Osteocyte (in vitro differentiated cells): Measurements from ENCODE around the gene UBA1. TPM values are rescaled to one million over a fixed set of nuclear protein-coding genes. Genes with fewer than 3 reads are reported as not detected.

ENCODE experiments used
- DNase-seq: peaks from one replicate; pipeline ENCODE4 v3.0.0; 2021; ENCODE audit warnings: mixed read lengths; ENCODE audit not compliant: unreplicated experiment; ENCODE audit errors: extremely low spot score
- H3K27ac Mint-ChIP-seq: one replicate; pipeline ENCODE4 v1.8.0; 2021; ENCODE audit warnings: mild to moderate bottlenecking, mixed read lengths; ENCODE audit not compliant: unreplicated experiment
- H3K27me3 Mint-ChIP-seq: one replicate; pipeline ENCODE4 v1.8.0; 2021; ENCODE audit warnings: mixed read lengths; ENCODE audit not compliant: unreplicated experiment
- H3K36me3 Mint-ChIP-seq: one replicate; pipeline ENCODE4 v1.8.0; 2021; ENCODE audit warnings: mixed read lengths; ENCODE audit not compliant: unreplicated experiment
- H3K4me1 Mint-ChIP-seq: one replicate; pipeline ENCODE4 v1.8.0; 2021; ENCODE audit warnings: mixed read lengths; ENCODE audit not compliant: unreplicated experiment
- H3K4me3 Mint-ChIP-seq: one replicate; pipeline ENCODE4 v1.8.0; 2021; ENCODE audit warnings: mild to moderate bottlenecking, moderate library complexity, mixed read lengths; ENCODE audit not compliant: unreplicated experiment
- H3K9me3 Mint-ChIP-seq: one replicate; pipeline ENCODE4 v1.8.0; 2021; ENCODE audit warnings: mixed read lengths; ENCODE audit not compliant: unreplicated experiment
- total RNA-seq: library from RNA; stranded (reverse); gene quantifications from 2 replicates; pipeline ENCODE4 v1.2.1, GENCODE V29; 2021
- TF ChIP-seq, protein P1 (sequence below): fragments of 200-600 bp; sonication (generic); IDR thresholded peaks from 2 replicates; pipeline ENCODE4 v1.5.0; 2021; ENCODE audit warnings: antibody characterized with exemption, mild to moderate bottlenecking, moderate library complexity

UBA1 gene
- total RNA-seq, 1 donor from 2014 or later = 350 TPM

DNA sequence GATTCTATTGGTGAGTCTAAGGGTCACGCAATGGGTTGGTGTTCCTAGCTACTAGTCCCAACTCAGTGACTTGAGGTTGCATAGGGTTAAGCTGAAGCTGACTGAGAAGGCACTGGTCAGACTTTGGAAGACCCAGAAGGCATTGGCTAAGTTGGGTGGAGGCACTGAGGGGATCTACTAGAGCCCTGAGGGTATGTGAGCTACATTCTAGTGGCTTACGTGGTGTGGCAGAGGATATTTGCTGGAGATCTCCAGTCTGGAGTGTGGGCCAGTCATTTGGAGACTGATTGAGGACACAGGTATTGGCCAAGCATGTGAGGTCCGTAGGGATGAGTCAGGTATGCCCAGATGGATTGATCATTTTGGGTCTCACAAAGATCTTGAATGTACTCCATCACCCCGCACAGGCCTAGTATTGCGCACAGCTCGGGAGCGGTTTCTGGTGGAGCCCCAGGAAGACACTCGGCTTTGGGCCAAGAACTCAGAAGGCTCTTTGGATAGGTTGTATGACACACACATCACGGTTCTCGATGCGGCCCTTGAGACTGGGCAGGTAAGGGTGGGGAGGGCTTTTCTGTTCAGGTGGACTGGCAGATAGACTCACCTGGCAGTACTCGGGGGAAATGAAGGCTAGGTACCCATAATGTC lies 46.4 kb downstream of the UBA1 start:
- no peak for DNase-seq
- H3K36me3 Mint-ChIP-seq = peaks cover 46% of the 10 kb centered on the region
- TF ChIP-seq, protein P1, sequence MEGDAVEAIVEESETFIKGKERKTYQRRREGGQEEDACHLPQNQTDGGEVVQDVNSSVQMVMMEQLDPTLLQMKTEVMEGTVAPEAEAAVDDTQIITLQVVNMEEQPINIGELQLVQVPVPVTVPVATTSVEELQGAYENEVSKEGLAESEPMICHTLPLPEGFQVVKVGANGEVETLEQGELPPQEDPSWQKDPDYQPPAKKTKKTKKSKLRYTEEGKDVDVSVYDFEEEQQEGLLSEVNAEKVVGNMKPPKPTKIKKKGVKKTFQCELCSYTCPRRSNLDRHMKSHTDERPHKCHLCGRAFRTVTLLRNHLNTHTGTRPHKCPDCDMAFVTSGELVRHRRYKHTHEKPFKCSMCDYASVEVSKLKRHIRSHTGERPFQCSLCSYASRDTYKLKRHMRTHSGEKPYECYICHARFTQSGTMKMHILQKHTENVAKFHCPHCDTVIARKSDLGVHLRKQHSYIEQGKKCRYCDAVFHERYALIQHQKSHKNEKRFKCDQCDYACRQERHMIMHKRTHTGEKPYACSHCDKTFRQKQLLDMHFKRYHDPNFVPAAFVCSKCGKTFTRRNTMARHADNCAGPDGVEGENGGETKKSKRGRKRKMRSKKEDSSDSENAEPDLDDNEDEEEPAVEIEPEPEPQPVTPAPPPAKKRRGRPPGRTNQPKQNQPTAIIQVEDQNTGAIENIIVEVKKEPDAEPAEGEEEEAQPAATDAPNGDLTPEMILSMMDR = no peak
- no peak overlapping the region for H3K27ac Mint-ChIP-seq
- H3K27me3 Mint-ChIP-seq = no peaks in the 10 kb centered on the region
- H3K4me3 Mint-ChIP-seq = no peak overlapping the region
- H3K9me3 Mint-ChIP-seq = no peaks in the 10 kb centered on the region
- H3K4me1 Mint-ChIP-seq = peaks cover 22% of the 10 kb centered on the region

DNA sequence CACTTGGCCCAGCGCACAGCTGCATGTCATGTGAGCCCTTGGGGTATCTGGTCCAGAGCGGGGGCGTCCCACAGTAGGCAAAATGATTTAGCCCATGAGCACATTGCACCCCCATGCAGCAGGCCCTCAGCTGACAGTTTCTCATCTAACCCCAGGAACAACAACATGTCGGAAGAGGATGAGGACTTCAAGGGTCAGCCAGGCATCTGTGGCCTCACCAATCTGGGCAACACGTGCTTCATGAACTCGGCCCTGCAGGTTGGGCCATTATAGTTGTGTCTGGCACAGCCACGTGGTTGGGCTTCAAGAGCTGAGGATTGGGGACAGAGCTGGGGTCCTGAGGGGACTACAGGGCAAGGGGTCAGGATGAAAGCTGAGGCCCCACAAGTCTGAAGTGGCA lies 47.0 kb downstream of the UBA1 start:
- Mint-ChIP-seq H3K4me1 (peaks cover 16% of the 10 kb centered on the region), H3K36me3 (peaks cover 49% of the 10 kb centered on the region), H3K4me3 (no peak overlapping the region), H3K27me3 (no peaks in the 10 kb centered on the region), H3K27ac (no peak overlapping the region), H3K9me3 (no peaks in the 10 kb centered on the region)
- no peak for DNase-seq
- TF ChIP-seq, protein P1 = no peak

DNA sequence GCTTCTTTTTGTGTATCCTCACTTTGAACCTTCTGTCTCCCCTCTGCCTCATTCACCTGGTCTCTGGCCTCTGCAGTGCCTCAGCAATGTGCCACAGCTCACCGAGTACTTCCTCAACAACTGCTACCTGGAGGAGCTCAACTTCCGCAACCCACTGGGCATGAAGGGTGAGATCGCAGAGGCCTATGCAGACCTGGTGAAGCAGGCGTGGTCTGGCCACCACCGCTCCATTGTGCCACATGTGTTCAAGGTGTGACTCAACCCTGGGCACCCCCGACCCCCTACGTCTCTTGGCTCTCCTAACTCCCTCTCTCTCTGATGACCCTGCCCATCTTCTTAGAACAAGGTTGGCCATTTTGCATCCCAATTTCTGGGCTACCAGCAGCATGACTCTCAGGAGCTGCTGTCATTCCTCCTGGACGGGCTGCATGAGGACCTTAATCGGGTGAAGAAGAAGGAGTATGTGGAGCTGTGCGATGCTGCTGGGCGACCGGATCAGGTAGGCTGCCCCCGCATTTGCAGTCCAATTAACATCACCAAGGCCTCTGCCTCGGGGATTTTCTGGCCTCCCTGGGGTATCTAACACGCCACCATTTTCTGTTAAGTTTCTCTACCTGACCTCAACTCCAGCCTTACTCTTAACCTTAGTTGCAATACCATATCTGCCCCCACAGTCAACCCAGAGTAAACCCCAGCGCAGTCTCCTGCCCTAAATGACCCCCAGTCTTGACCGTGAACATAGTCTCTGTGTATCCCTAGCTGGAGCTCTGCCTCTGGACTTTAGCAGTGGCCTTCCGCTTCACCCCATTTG lies 47.8 kb downstream of the UBA1 start:
- TF ChIP-seq, protein P1 = no peak
- no peak for DNase-seq
- Mint-ChIP-seq H3K9me3 (no peaks in the 10 kb centered on the region), H3K4me3 (no peak overlapping the region), H3K4me1 (peaks cover 9% of the 10 kb centered on the region), H3K27ac (no peak overlapping the region), H3K27me3 (no peaks in the 10 kb centered on the region), H3K36me3 (peaks cover 51% of the 10 kb centered on the region)

DNA sequence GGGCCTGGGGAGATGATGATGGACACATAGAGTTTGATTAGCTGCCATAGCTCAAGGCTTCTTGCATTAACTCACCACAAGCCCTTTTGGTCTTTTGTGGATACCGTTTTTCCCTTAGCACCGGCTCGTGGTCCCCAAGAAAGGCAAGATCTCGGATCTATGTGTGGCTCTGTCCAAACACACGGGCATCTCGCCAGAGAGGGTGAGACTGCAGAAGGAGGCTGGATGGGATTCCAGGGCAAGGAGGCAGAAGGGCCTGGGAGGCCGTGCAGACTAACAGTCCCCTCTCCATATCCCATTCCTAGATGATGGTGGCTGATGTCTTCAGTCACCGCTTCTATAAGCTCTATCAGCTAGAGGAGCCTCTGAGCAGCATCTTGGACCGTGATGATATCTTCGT lies 48.7 kb downstream of the UBA1 start:
- H3K4me3 Mint-ChIP-seq = no peak overlapping the region
- H3K36me3 Mint-ChIP-seq = peaks cover 53% of the 10 kb centered on the region
- H3K9me3 Mint-ChIP-seq = no peaks in the 10 kb centered on the region
- no peaks in the 10 kb centered on the region for H3K27me3 Mint-ChIP-seq
- DNase-seq = no peak
- H3K27ac Mint-ChIP-seq = no peak overlapping the region
- TF ChIP-seq, protein P1 = no peak
- peaks cover under 1% of the 10 kb centered on the region for H3K4me1 Mint-ChIP-seq

DNA sequence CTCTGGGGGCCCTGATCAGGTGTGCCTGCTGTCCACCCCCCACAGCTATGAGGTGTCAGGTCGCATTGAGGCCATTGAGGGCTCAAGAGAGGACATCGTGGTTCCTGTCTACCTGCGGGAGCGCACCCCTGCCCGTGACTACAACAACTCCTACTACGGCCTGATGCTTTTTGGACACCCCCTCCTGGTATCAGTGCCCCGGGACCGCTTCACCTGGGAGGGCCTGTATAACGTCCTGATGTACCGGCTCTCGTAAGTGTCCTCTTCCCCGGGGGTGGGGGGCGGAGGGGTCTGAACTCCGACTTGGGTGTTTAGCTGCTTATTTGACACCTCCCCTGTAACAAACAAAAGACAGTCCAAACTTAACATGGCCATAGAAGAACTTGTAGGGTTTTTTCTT lies 49.7 kb downstream of the UBA1 start:
- Mint-ChIP-seq H3K9me3 (no peaks in the 10 kb centered on the region), H3K27me3 (no peaks in the 10 kb centered on the region), H3K27ac (no peak overlapping the region), H3K36me3 (peaks cover 62% of the 10 kb centered on the region), H3K4me1 (no peaks in the 10 kb centered on the region), H3K4me3 (no peak overlapping the region)
- no peak for DNase-seq
- TF ChIP-seq, protein P1 = no peak
